GM18520 (cell line): ENCODE results near the gene TRIML2.

ENCODE experiments used
- ATAC-seq: cut with Tn5 transposase; IDR thresholded peaks from one replicate; pipeline ENCODE4 v1.9.1; 2021; ENCODE audit not compliant: unreplicated experiment

The TRIML2 gene

GRCh38 chr4:188109157-188109755 is at the start of gene TRIML2:
Gene TRIML2, minus strand, starts transcription at chr4:188109603. Its CDS starts 4,235 bp downstream, at chr4:188105368.
- no peak for ATAC-seq

GRCh38 chr4:188158336-188158735 is 48.9 kb upstream of the TRIML2 start:
- no peak for ATAC-seq

GRCh38 chr4:188154668-188155405 is 45.4 kb upstream of the TRIML2 start:
- no peak for ATAC-seq

GRCh38 chr4:188147776-188148175 is 38.4 kb upstream of the TRIML2 start:
- no peak for ATAC-seq

- no peak for ATAC-seq
Measured at GRCh38 chr4:188147176-188147575, 37.8 kb upstream of the TRIML2 start.

GRCh38 chr4:188146618-188147017 is 37.2 kb upstream of the TRIML2 start:
- no peak for ATAC-seq

GRCh38 chr4:188145601-188146000 is 36.2 kb upstream of the TRIML2 start:
- ATAC-seq, result no peak

- no peak for ATAC-seq
Measured at GRCh38 chr4:188143731-188144130, 34.3 kb upstream of the TRIML2 start.

- no peak for ATAC-seq
Measured at GRCh38 chr4:188139671-188140070, 30.3 kb upstream of the TRIML2 start.

GRCh38 chr4:188139141-188139540 is 29.7 kb upstream of the TRIML2 start, which contains the start of gene TRIML1:
Gene TRIML1, plus strand, starts transcription at chr4:188139441. Its CDS starts 118 bp downstream, at chr4:188139559.
- no peak for ATAC-seq

GRCh38 chr4:188138227-188138626 is 28.8 kb upstream of the TRIML2 start:
- no peak for ATAC-seq

GRCh38 chr4:188132232-188132631 is 22.8 kb upstream of the TRIML2 start:
- no peak for ATAC-seq

- no peak for ATAC-seq
Measured at GRCh38 chr4:188130355-188130754, 21.0 kb upstream of the TRIML2 start.

- ATAC-seq, result no peak
Measured at GRCh38 chr4:188127214-188127874, 17.9 kb upstream of the TRIML2 start.

GRCh38 chr4:188121530-188121929 is 12.1 kb upstream of the TRIML2 start:
- ATAC-seq, result no peak

- no peak for ATAC-seq
Measured at GRCh38 chr4:188117631-188118324, 8.4 kb upstream of the TRIML2 start.

- ATAC-seq, result no peak
Measured at GRCh38 chr4:188113156-188113555, 3.8 kb upstream of the TRIML2 start.

- ATAC-seq, result no peak
Measured at GRCh38 chr4:188111955-188112354, 2.6 kb upstream of the TRIML2 start.

GRCh38 chr4:188110741-188111471 is 1.5 kb upstream of the TRIML2 start:
- ATAC-seq, result no peak

GRCh38 chr4:188110036-188110435 is 633 bp upstream of the TRIML2 start:
- ATAC-seq, result no peak
